ENCODE data around the gene ACSF2. TPM values are rescaled to one million over a fixed set of nuclear protein-coding genes. Genes with fewer than 3 reads are reported as not detected.

ACSF2 gene
- total RNA-seq, 3 donors from 2014 or later (not counting 1 experiment from before 2014, with no cell fraction given): 24.2 to 40.6 (median 25.8) TPM

DNA sequence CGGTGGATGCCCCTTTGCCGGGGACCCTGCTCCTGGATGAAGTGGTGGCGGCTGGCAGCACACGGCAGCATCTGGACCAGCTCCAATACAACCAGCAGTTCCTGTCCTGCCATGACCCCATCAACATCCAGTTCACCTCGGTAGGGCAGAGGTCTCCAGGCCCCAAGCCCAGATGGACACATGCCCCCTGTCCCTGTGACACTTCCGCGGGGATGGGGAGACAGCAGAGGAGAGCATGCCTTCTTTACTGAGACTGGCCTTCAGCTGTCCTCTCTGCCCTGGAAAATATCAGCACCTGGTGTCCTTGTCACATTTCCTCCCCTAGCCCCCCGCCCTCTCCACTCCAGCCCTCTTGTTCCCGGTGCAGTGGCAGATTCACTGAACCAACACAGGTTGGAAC is 36.4 kb downstream of the ACSF2 start:
- no peak overlapping the region for H3K4me3 ChIP-seq (ENCODE audit: low read length)
- H3K9me3 ChIP-seq (ENCODE audit: control insufficient read depth, insufficient read depth, low read length): no peaks in the 10 kb centered on the region
- intact Hi-C loops (cut with micrococcal nuclease): no loop called here
- Mint-ChIP-seq H3K27me3 (ENCODE audit: low read depth in 2 of 2) (peaks cover under 1 to 2% of the 10 kb centered on the region in 2 donors), H3K27ac (no peak overlapping the region), H3K4me1 (peaks cover 0 to 6% of the 10 kb centered on the region in 2 donors), H3K4me3 (no peak overlapping the region), H3K9me3 (no peaks in the 10 kb centered on the region), H3K36me3 (no peaks in the 10 kb centered on the region)
- TF ChIP-seq CTCF (IDR thresholded peaks at IDR 0.05): no peak
- 89% methylated on average over 9 of the region's 9 CpGs for WGBS (ENCODE audit: insufficient coverage)
- DNase-seq: no peak
- peaks cover 9% of the 10 kb centered on the region for H3K4me1 ChIP-seq (ENCODE audit: control insufficient read depth, insufficient read depth, low read length)
- H3K27me3 ChIP-seq (ENCODE audit: control insufficient read depth, insufficient read depth, low read length): no peaks in the 10 kb centered on the region
- no peaks in the 10 kb centered on the region for H3K36me3 ChIP-seq (ENCODE audit: control insufficient read depth, insufficient read depth, low read length)
- no peak overlapping the region for H3K27ac ChIP-seq (ENCODE audit: low read length)
- ATAC-seq: no peak

DNA sequence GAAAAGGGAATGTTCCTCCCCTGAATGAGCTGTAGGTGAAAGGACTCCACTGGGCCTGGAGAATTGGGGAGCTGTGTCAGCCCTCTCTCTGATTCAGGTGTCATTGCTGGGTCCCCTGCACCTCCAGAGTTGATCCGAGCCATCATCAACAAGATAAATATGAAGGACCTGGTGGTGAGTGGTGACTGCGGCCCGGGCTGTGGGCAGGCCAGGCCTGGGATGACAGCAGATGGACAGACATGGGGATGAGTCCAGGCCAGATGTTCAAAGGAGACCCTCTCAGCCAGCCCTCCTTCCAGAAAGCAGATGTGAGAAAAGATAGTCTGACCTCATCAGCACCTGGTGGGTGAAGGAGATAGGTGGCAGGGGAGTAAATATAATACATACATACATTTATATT is 38.1 kb downstream of the ACSF2 start:
- Histone ChIP-seq H3K36me3 (ENCODE audit: control insufficient read depth, insufficient read depth, low read length) (no peaks in the 10 kb centered on the region), H3K9me3 (ENCODE audit: control insufficient read depth, insufficient read depth, low read length) (no peaks in the 10 kb centered on the region), H3K27ac (ENCODE audit: low read length) (no peak overlapping the region), H3K4me3 (ENCODE audit: low read length) (no peak overlapping the region), H3K27me3 (ENCODE audit: control insufficient read depth, insufficient read depth, low read length) (peaks cover 6% of the 10 kb centered on the region), H3K4me1 (ENCODE audit: control insufficient read depth, insufficient read depth, low read length) (peaks cover 22% of the 10 kb centered on the region)
- Mint-ChIP-seq H3K36me3 (no peaks in the 10 kb centered on the region), H3K9me3 (no peaks in the 10 kb centered on the region), H3K27ac (no peak overlapping the region), H3K4me3 (no peak overlapping the region), H3K4me1 (peaks cover 5 to 12% of the 10 kb centered on the region in 2 donors), H3K27me3 (ENCODE audit: low read depth in 2 of 2) (peaks cover 11 to 13% of the 10 kb centered on the region in 2 donors)
- no peak for ATAC-seq
- intact Hi-C loops (cut with micrococcal nuclease): no loop called here
- DNase-seq: no peak
- TF ChIP-seq CTCF (IDR thresholded peaks at IDR 0.05): no peak
- 93% methylated on average over 3 of the region's 3 CpGs for WGBS (ENCODE audit: insufficient coverage)

GRCh38 chr17:50464736-50465135 is 38.7 kb downstream of the ACSF2 start:
- no peak for TF ChIP-seq CTCF (IDR thresholded peaks at IDR 0.05)
- intact Hi-C loops (cut with micrococcal nuclease): no loop called here
- no peaks in the 10 kb centered on the region for H3K36me3 Mint-ChIP-seq
- no peaks in the 10 kb centered on the region for H3K36me3 ChIP-seq (ENCODE audit: control insufficient read depth, insufficient read depth, low read length)
- no peaks in the 10 kb centered on the region for H3K9me3 ChIP-seq (ENCODE audit: control insufficient read depth, insufficient read depth, low read length)
- H3K4me3 Mint-ChIP-seq: no peak overlapping the region
- peaks cover 10% of the 10 kb centered on the region for H3K27me3 ChIP-seq (ENCODE audit: control insufficient read depth, insufficient read depth, low read length)
- H3K27ac ChIP-seq (ENCODE audit: low read length): no peak overlapping the region
- peaks cover 5 to 12% of the 10 kb centered on the region in 2 donors for H3K4me1 Mint-ChIP-seq
- H3K4me1 ChIP-seq (ENCODE audit: control insufficient read depth, insufficient read depth, low read length): peaks cover 28% of the 10 kb centered on the region
- H3K4me3 ChIP-seq (ENCODE audit: low read length): no peak overlapping the region
- H3K27me3 Mint-ChIP-seq (ENCODE audit: low read depth in 2 of 2): peaks cover 11 to 13% of the 10 kb centered on the region in 2 donors
- WGBS (ENCODE audit: insufficient coverage): 88% methylated on average over 4 of the region's 4 CpGs
- ATAC-seq (no peak), DNase-seq (no peak)
- H3K27ac Mint-ChIP-seq: no peak overlapping the region
- H3K9me3 Mint-ChIP-seq: no peaks in the 10 kb centered on the region

DNA sequence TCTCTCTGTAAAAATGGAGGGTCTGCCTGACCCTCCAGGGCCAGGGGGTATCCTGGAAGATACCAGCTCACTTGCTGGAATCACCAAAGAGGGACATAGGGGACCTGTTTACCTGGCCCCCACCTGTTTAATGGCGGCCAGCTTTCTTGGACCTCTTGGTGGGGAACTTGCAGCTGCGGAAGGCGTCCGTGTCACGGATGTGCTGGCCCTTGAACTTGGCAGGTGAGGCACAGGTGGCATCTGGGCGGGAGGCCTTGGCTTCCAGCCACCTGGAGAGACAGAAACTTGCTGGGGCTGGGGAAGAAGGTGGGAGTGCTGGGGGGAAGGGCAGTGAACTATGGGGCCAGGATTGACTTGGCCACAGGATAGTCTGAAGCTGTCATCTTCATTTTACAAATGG is 39.2 kb downstream of the ACSF2 start:
- Mint-ChIP-seq H3K27me3 (ENCODE audit: low read depth in 2 of 2) (peaks cover 11 to 13% of the 10 kb centered on the region in 2 donors), H3K4me3 (no peak overlapping the region), H3K9me3 (no peaks in the 10 kb centered on the region), H3K27ac (no peak overlapping the region), H3K36me3 (no peaks in the 10 kb centered on the region), H3K4me1 (peaks cover 5 to 12% of the 10 kb centered on the region in 2 donors)
- Histone ChIP-seq H3K27me3 (ENCODE audit: control insufficient read depth, insufficient read depth, low read length) (peaks cover 11% of the 10 kb centered on the region), H3K9me3 (ENCODE audit: control insufficient read depth, insufficient read depth, low read length) (no peaks in the 10 kb centered on the region), H3K36me3 (ENCODE audit: control insufficient read depth, insufficient read depth, low read length) (no peaks in the 10 kb centered on the region), H3K4me1 (ENCODE audit: control insufficient read depth, insufficient read depth, low read length) (peaks cover 29% of the 10 kb centered on the region), H3K4me3 (ENCODE audit: low read length) (no peak overlapping the region), H3K27ac (ENCODE audit: low read length) (no peak overlapping the region)
- ATAC-seq (no peak), DNase-seq (no peak)
- 96% methylated on average over 6 of the region's 6 CpGs for WGBS (ENCODE audit: insufficient coverage)
- intact Hi-C loops (cut with micrococcal nuclease): no loop called here
- TF ChIP-seq CTCF (IDR thresholded peaks at IDR 0.05): no peak

All from natural killer cell (primary cell).